ENCODE measurements around the gene NT5E. TPM values are rescaled to one million over a fixed set of nuclear protein-coding genes. Genes with fewer than 3 reads are reported as not detected.

The NT5E gene
- total RNA-seq, 1 donor from 2014 or later, result 4.7 TPM

DNA sequence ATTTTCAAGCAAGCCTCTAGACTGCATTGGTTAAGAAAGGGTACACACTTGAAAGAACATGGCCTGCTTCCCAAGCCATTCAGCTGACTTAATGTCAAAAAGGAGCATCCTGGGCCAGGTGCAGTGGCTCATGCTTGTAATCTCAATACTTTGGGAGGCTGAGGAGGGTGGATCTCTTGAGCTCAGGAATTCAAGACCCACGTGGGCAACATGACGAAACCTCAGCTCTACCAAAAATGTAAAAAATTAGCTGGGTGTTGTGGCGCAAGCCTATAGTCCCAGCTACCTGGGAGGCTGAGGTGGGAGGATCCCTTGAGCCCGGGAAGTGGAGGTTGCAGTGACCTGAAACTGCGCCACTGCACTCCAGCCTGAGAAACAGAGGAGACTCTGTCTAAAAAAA, 26.9 kb upstream of the NT5E start:
- no peak for DNase-seq

DNA sequence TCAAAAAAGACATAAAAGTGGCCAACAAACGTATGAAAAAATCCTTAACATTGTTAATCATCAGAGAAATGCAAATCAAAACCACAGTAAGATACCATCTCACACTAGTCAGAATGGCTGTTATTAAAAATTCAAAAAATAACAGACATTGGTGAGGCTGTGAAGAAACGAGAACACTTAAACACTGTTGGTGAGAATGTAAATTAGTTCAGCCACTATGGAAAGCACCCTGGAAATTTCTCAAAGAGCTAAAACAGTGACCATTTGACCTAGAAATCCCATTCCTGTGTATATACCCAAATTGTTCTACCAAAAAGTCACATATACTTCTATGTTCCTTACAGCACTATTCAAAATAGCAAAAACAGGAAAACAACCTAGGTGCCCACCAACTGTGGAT, 24.9 kb upstream of the NT5E start:
- no peak for DNase-seq

DNA sequence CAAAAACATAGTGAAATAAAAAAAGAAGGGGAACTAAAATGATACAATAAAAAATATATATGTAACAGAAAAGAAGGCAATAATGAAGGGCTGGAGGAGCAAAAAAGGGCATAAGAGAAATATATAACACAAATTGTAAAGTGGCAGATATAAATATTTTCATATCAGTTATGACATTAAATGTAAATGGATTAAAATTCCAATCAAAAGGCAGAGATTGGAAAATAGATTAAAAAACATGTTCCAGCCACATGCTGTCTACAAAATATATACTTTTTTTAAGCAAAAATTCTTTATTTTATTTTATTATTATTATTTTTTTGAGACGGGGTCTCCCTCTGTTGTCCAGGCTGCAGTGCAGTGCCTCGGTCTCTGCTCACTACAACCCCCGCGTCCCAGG, 23.9 kb upstream of the NT5E start:
- DNase-seq, result no peak

DNA sequence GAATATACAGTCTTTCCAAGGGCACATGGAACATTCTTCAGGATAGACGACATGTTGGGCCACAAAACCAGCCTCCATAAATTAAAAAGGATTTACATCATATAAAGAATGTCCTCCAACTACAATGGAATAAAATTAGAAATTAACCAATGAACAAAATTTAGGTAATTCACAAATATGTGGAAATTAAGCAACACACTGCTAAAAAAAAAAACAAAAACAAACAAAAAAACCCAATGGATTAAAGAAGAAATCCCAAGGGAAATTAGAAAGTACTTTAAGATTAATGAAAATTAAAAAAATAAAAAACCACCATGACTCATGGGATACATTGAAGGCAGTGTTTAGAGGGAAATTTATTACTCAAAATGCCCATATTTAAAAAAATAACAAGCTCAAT, 21.4 kb upstream of the NT5E start:
- DNase-seq, result no peak

DNA sequence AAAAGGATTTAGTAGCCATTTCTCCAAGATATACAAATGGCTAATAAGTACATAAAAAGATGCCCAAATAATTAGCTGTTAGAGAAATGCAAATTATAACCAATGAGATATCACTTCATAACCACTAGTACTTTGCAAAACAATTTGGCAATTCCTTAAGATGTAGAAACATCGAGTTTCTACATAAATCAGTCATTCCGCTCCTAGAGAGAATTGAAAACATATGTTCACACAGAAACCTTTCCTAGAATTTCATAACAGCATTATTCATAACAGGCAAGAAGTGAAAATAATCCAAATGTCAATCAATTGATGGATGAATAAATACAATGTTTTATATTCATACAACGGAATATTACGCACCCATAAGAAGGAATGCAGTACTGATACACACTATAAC, 20.5 kb upstream of the NT5E start:
- no peak for DNase-seq

DNA sequence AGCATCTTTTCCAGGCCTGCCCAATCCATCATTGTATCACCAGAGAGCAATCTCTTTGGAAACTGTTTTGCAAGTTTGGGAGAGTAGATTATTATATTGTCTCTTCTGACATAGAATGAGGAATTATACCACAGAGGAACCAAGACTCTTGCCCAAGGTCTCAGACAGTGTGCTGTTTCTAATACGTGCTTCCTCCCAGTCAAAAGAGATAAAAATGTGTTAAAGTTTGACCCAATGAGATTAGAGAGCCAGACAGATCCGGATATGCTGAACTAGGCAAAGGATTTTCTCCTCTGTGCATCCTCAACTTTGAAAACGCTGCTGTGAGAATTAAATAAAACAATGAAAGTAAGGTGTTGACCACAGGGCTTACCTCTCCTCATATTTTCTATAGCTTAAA, 18.6 kb upstream of the NT5E start:
- no peak for DNase-seq

DNA sequence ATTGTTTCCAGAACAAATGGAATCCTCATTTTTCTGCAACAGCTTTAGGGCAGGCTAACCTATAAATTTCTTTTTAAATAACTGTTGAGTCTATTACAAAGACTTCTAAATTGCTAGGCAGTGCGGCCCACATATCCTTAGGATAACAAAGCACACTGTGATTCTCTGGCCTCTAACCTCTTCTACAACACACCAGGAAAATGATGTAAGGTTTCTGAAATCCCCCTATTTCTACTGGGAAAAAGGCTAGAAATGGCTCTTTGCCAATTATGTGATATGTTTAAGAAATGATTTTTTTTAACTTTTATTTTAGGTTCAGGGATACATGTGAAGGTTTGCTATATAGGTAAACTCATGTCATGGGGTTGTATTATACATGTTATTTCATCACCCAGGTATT, 17.3 kb upstream of the NT5E start:
- DNase-seq, result no peak

DNA sequence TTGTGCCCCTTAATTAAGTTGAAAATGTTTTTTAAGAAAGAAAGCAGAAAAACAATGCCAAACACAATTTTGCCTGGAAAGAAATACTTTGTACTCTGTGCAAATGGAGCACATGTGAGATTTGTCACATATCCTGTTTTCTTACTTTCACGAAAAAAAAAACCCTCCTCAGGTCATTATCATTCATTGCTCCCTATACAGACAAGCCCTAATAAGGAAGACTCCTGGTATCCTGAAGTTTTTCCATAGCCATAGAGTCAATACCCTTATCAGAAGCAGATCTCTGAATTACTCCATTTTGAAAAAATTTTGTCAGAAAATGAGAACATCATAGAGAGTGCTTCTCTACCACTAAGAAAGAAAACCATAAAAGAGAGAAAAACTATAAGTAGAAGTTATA, 14.0 kb upstream of the NT5E start:
- no peak for DNase-seq

DNA sequence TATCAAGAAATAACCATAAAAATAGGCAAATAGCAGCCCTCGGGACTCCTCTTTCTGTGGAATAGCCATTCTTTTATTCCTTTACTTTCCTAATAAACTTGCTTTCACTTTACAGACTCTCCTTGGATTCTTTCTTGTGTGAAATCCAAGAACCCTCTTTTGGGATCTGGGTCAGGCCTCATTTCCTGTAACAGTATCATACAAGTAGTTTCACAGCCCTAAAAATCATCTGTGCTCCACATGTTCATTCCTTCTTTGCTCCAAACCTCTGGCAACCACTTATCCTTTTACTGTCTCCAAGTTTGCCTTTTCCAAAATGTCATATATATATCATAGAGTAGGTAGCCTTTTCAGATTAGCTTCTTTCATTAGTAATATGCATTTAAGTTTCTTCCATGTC, 13.5 kb upstream of the NT5E start:
- no peak for DNase-seq

DNA sequence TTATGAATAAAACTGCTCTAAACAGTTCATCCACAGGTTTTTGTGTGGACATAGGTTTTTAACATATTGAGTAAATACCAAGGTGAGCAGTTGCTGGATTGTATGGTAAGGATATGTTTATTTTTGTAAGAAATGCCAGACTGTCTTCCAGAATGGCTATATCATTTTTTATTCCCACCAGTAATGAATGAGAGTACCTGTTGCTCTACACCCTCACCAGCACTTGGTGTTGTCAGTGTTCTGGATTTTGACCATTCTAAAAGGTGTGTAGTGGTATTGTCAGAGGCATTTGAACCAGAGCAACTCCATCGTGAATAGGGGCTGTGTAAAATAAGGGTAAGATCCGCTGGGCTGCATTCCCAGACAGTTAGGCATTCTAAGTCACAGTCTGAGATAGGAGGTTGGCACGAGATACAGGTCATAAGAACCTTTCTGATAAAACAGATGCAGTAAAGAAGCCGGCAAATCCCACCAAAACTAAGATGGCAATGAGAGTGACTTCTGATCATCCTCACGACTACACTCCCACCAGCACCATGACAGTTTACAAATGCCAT, 12.9 kb upstream of the NT5E start:
- DNase-seq, result no peak

DNA sequence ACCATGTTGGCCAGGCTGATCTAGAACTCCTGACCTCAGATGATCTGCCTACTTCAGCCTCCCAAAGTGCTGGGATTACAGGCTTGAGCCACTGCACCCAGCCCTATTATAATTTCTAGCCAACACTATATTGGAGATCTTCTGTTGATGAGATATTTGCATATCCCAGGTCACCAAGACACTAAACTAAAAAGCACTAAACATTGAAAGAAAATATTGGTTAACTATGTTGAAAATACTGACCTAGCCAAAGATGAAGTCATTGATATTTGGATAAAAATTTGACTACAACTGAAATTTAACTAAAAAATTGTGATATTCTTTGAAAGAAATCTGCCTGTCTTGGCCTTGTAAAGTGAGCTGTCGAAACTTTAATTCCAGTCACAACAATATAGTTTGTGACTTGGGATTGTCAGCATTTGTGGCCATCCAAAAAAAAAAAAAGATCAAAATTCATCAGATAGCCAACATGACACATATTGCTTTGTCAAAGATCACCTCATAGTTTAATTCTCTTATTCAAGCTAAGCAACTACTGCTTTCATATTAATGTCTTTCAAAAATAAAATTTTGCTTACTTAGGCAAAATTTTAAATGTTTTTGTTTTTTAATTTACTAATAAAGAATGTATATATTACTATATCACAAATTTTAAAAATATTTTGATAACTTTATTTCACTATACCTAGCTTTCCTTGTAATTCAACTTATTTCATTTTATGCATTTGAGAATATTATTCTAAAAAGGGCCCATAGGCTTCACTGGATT, 6.3 kb upstream of the NT5E start:
- no peak for DNase-seq

DNA sequence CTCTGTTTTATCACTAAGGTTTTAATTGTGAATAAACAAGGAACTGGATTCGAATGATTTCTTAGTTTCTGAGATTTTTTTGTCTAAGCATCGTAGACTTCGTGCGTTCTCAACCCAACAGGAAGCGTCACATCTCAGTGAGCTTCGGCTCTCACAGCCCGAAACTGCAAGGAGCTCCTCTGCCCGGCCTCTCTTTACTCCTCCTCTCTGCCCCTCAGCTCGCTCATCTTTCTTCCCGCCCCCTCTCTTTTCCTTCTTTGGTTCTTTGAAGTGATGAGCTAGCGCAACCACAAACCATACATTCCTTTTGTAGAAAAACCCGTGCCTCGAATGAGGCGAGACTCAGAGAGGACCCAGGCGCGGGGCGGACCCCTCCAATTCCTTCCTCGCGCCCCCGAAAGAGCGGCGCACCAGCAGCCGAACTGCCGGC, 480 bp upstream of the NT5E start:
- DNase-seq, result peak; percentile 61

DNA sequence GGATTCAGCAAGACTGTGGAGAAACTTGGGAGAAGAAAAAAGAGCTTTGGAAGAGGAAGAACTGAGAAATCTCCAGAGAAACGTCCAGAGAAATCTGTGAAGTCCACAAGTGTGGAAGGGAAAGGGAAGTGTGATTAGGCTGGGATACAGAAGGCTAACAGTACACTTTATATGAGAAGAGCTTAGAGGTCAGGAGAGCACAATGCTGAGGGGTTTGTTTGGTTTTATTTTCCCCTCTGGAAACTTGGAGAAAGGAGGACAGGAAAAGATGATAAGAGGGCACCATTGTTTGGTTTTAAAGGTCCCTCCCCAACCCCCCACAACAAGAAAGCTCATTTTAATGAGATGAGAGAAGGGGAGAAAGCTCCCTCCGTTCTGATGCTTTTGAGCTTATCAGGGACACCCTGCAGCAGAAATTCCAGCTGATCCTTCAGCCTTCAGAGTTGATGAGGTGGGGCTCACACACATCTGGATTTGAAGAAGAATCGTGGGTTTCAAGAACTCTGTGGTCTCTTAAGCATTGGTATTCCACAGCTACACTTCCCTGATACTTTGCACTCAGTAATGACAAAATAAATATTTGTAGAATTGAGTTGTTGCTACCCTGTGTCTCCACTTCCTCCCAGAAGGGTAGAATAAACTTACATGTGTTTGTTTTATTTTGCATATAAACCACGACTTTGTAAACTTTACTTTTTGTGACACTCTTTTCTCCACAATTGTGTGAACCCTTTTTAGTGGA, 1.9 kb downstream of the NT5E start:
- no peak for DNase-seq

DNA sequence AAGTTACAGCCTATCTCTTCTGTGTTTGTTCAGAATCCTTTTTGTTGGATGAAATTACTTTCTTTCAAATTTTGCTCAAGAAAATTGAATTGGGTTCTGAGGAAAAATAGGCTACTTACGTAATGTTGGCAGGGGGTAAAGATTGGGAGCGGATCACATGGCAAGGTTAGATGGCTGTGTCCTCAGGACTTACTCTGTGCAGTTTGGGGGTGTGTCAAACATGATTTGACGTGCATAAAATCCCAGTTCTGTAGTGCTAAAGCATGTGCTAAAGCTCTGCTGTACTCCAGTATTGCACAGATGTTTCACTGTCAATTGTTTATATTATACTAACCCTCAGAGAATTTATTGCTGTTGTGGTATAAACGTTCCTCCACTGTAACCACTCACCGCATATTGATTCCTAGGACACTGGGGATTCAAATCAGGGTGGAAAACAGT, 2.6 kb downstream of the NT5E start:
- DNase-seq, result no peak

DNA sequence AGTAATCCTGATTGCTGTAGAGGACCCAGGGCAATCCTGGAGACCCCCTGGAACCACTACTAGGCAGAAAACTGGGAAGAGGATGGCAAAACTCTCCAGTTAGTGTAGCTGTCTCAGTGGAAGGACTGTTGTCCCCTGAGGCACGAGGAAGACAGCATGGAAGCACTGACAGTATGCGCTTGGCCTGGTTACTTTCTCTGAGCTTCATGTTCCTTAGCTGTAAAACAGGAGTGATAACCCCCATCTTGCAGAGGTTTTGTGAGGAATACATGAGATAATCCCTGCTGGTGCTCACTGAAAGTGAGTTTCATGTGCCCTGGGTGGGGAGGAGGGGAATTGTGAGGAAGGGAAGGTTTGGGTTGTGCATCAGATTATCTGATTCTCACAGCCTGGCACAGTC, 3.2 kb downstream of the NT5E start:
- no peak for DNase-seq

DNA sequence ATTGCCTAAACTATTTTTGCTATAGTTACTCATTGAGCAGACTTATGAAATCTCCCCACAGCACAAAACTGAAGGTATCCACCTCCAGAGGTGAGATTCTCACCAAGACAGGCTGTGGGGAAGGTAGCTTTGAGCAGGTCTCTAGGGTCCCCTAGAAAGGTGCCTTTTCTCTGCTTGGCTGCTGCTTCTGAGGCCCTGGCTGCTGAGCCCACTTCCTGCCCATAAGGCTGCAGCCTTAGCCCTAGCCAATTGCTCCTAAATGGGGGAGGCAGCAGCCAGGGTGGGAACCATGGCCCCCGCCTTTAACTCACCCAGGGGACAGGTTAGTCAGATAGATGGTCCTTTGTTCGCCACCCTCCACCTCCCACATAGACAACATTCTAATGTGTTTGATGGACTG, 3.6 kb downstream of the NT5E start:
- no peak for DNase-seq

DNA sequence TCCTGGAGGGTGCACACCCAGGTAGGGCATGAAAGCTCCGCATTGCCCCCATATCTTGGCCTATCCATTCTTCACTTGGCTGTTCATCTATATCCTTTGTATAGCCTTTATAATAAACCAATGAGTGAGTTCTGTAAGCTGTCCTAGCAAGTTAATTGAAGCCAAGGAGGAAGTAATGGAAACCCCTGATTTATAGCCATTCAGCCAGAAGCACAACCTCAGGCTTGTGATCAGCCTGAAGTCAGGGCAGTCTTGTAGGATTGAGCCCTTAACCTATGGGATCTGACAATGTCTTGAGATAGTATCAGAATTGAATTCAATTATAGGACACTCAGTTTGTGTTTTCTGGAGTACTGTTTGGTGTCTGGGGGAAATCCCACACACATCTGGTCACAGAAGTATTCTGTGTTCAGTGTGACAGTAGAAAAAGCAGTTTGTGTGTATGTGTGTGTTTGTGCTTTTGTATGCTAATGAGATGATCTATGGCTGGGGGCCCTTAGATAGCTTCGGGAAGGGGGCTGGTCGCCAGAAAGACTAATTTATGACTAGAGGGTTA, 5.7 kb downstream of the NT5E start:
- no peak for DNase-seq

DNA sequence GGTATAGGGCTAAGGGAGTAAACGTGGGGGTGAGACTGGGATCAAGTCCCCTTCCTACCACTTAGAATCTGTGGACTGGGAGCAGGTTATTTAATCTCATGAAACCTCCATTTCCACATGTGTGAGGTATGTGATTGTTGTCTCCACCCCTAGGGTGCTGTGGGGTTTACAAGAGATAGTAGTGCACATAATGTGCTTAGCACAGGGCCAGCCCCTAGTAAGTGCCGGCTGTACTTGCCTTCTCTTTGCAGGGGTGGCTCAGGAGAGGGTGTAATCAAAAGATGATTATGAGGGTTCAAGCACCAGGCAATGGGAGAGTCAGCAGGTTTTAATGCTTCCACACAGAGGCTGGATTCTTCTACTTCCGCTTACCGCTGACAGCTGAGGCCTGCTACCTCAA, 6.9 kb downstream of the NT5E start:
- DNase-seq, result no peak

DNA sequence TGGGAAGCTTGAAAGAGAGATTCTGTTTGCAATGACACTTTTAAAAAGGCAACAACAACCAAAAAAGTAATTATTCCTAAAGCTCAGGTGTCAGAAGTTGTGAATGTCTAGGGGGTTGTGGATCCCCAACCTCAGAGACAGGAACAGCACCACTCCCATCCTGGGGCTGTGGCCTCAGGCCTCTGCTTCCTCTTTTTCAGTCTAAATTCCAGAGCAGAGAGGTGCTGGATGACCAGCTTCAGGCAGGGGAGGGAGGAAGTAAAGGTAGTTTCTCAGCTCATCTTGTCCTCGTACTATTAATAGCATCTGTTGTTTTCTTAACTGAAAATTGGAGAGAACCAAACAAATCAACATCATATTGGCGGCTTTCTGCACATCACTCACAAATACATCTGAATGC, 8.3 kb downstream of the NT5E start:
- no peak for DNase-seq

DNA sequence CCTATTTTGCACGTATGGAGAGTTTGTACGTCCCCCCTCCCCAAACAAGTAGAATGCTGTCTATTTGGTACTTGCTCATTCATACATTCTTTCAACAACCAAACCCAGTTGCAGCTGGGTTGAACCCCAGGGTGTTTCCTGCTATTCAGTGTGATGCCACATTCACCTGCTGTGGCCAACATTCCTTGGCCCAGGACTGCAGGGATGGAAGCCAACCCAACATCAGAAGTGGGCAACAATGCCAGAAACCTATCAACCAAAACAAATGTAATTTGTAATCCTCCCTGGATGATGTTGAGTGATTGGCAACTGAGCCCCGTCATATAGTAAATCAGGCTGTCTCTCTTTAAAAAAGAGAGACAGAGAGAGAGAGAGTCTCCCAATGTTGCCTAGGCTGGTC, 8.9 kb downstream of the NT5E start:
- DNase-seq, result no peak

DNA sequence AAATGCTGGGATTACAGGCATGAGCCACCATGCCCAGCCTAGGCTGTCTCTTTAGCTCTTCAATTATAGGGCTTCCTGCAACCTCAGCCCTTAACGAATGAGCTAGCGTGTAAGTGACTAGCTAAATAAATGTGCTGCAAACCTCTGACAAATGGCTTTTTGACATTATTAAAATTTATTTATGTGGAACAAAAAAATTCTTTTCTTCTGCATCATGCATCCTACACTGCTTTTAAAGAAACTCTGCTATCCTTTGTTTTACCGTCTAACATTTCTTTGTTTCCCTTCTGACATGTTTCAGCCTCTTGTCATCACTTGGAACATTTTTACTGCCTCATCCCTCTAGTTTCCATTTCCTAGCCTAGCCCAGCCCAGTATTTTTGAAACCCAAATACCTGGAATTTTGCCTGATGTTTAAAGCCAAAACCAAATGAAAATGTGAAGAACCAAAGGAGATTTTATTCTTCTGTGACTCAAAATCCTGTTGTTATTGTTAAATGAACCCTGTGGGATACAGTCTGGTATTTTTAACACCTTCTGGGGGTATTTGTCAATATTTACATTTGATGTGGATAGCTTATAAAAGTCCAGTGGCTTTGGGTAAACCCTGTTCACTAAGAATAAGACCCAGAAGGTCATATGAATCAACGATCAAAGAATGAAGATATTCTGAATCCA, 9.5 kb downstream of the NT5E start:
- no peak for DNase-seq

DNA sequence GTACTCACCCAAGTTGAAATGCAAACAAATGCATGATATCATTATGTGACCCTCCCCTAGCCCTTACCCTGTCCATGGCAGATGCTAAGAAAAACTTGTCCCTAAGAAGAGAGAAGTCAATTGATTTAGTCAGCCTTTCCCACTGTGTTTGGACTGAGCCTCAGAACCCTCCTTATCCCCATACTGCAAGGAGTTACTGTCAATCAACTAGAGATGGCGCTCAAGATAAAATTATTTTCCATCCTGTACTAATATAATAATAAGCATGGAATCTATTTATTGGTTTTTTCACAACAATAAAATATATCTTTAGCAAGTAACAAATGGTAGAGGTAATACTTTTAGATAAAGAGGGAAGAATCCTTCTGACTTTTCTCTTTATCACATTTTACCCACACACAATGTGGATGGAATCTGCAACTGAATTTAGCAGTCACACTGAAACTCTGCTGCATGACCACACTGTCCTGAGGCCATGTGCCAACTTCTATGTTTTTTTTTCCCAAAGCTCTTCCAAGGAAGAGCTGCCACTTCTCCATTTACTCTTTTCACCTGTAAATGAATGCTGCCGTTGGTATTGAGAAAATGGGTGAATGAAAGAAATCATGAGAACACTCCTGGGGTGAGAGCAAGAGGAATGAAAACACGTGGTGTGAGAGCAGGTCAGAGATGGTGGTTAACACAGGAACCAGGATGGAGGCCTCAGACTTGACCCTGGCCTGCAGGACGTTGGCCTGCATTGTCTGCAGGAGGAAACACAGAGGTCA, 10.5 kb downstream of the NT5E start:
- DNase-seq, result no peak
